HG02981 (cell line): ENCODE measurements around the gene GADD45GIP1.

Source experiments
- ATAC-seq: cut with Tn5 transposase; IDR thresholded peaks from one replicate; pipeline ENCODE4 v1.9.1; 2021; ENCODE audit warnings: mild to moderate bottlenecking, moderate library complexity; ENCODE audit not compliant: unreplicated experiment

Gene GADD45GIP1

GRCh38 chr19:12913851-12914690 is 43.0 kb downstream of the GADD45GIP1 start:
- no peak for ATAC-seq

- no peak for ATAC-seq
These were observed 43.9 kb downstream of the GADD45GIP1 start for GRCh38 chr19:12913011-12913561.

- no peak for ATAC-seq
These were observed 44.5 kb downstream of the GADD45GIP1 start for GRCh38 chr19:12912571-12912970.

GRCh38 chr19:12907166-12907565 is 49.9 kb downstream of the GADD45GIP1 start:
- no peak for ATAC-seq
